NOMO-1 treated with dmso at 0.1 percent for 144 hours (cell line): ENCODE data around the gene DSPP.
"Not testable (repeated sequence)": the region's sequence is repeated elsewhere in the genome, so short reads cannot be mapped to it uniquely, and the experiment has no call there.

ENCODE experiments used
- DNase-seq: peaks from one replicate; lab custom pipeline; 2025; ENCODE audit not compliant: unreplicated experiment; lab: John Stamatoyannopoulos, UW

Gene DSPP

DNA sequence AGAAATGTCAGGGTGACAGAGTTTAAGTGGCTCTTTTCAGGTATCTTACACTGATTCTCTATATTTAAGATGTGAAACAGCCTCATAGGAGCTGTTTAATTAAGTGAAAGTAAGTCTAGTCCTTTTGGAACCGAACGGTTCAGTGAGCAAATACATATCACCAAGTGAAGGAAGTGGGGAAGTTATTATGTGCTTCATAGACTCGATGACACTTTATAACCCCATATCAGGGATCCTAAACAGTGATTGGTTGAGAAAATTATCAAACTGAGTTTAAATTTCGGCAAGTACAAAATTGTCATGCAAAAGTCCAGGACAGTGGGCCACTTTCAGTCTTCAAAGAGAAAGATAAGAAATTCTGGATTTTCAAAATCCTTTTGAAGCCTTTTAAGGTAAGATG, at the start of gene DSPP:
TSS of gene DSPP (plus strand) at position 301 of the 400 bp plus-strand sequence. CDS start 2,380 bp downstream, outside the sequence.
- DNase-seq, result no peak

DNA sequence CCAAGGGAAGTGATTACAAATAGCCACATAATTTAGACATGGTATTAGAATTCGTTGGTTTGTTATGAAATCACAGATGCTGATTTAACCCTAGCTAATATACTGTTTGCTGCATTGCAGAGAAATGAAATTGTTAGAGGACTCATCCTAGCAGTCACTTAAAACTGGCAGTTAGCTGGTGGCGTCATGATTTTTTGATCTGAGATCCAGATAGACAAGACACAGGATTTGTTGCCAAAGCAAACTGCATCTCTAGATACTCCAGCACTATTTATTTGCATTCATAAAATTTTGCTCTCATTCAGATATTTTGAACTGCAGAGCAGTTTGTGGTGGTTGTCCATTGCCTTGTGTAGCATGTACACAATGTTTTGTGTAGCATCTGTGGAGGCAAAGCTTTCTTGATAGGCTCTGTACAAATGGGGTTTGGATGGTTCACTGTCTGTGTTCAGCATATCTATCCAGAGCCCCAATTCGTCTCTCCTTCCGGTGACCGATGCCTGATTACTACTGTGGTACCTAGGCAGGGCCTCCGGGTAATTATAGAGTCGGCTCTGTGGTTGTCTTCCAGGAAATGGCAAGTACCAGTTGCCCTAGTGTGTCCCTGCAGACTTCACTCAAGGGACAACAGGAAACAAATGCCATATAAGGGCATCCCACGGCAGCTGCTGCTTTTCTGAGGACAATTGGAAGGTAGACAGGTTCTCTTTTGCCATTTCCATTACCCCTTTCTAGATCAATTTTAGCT, 49.1 kb upstream of the DSPP start:
- peak; percentile 49 for DNase-seq

DNA sequence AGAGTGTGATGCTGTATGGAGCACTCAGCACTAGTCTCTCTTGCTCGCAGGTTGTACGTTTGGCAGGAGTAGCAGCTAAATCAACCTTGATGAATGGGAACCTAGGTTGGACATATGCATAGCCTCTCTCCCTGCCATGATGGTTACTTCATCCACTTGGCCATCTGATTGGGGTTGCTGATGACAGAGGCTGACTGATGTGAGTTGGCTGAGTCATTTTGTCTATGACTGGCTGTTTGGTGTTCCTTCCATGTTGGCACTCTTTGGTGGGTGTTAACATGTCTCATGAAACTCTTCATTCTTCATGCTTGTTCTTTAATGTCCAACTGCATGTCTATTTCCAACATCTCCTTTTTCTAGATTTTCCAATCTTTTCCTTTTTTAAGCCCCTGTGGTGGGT, 47.5 kb upstream of the DSPP start:
- no peak for DNase-seq

DNA sequence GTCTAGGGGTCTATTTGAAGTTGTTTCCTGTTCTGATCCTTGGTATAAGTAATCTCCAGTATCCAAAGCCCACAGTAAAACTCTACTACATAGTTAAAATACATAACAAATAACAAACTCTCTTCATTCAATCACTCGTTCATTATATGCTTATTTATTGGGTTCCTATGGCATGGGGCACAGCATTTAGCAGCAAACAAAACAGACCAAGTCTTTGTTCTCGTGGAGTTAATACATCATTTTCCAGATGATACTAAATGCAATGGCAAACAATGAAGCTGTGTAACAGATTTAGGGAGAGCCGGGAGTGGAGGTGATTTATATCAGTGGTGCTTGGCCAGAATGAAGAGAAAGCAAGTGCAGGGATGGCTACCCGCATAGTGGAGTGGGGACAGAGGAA, 42.6 kb upstream of the DSPP start:
- no peak for DNase-seq

DNA sequence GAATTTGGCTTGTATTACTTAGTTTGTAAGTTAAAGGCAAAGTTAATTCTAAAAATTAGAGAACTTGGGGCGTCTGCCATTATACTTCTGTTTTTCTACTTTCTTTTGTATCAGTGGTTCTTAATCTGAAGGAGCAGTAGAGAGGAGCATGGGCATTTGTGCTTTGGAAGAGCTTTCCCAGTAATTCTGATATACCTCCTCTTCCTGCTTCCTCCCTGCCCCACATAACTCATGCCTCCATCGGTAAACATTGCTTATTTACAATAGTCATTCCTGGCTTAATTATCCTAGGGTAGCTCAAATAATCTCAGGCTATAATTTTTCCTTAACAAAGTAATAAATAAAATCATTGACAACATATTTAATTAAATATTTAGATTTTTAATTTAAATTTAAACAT, 42.1 kb upstream of the DSPP start:
- DNase-seq, result no peak

DNA sequence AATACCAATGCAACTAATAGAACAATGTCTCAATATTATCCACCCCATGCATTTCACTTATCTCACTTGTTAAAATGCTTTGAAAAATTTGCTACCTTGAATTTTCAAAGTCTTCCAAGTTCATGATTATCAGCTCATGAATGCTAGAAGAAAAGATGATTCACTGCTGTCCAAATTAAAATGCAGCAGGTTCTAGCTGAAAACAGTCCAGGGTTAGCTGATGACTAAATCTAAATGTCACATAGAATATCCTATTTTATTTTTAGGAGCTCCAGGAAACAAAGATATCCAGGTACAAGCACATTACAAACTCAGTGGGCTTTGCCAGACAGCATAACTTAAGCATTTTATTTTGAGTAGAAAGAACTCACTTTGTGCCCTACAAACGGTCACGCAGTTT, 41.1 kb upstream of the DSPP start:
- no peak for DNase-seq

DNA sequence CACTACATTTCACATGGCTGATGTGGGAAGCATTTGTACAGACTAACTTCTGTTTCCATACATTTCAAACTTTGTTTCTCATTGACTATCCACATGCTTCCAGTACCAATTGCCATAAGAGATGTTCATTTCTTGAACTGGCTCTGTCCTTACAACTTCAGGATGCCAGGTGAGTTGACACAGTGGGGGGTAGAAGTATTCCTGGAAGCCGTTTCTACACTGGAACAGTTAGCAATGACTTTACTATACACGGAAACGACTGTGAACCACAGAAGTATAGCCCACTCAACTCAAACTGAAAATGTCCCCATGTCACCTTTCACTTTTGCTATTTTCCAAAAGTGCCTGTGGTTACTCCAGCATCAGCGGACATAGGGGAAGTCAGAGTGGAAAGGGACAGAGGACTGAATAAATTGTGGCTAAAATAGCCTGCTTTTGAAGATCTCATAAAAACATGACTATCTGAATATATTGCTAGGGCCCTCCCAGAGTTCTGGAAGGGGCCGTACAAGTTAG, 38.0 kb upstream of the DSPP start:
- no peak for DNase-seq

DNA sequence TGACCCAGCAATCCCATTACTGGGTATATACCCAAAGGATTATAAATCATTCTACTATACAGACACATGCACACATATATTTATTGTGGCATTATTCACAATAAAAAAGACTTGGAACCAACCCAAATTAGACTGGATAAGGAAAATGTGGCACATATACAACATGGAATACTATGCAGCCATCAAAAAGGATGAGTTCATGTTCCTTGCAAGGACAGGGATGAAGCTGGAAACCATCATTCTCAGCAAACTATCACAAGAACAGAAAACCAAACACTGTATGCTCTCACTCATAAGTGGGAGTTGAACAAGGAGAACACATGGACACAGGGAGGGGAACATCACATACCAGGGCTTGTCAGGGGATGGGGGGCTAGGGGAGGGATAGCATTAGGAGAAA, 34.0 kb upstream of the DSPP start:
- not testable (repeated sequence) for DNase-seq

DNA sequence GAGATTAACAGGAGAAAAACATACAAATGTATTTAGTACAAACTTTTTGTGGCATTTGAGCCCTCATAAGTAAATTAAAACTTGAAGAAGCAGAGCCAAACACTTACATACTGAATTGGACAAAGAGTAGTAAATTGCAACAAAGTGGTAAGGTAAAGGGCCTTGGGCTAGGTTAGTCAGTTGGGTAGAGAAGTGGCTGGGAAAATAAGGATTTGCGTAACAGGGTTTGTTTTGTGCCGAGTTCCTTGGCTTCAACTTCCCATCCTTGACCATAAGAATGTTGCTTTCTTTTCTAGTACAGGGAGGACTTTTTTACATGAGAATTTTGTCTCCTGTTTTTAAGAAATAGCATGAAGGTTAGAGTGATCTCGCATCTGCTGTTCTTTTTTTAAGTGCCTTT, 33.3 kb upstream of the DSPP start:
- DNase-seq, result no peak

DNA sequence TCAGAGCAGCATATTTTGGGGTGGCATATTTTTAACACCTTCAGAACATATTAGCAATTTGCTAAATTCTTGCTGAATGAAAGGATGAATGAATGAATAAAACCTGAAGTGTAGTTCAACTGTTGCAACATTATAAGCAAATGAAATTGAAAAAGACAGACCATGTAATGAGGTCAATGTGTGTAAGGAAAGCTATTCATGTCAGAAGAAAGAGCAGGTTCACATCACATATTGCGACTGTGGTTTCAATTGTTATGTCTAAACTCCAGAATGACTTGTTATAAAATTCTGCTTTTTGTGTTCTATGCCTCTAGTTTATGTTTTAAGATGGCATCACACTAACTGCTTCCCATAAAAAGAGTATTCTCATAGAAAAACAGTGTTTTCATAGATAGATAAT, 32.9 kb upstream of the DSPP start:
- DNase-seq, result no peak

DNA sequence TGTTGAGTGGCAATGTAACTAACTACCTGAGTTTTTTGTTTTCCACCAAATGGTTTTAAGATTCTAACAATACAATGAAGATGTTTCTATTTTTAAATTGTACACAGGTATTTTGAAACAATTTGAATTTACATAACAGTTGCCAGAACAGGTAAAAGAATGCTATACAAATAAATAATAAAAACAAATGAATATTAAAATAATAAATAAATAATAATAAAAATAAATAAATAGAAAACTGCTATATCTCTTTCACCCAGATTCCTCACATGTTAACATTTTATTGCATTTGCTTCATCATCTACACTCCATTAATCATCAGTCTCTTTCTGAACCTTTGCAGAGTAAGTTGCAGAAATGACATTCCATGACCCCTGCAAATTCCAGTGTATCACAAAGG, 32.3 kb upstream of the DSPP start:
- DNase-seq, result no peak

DNA sequence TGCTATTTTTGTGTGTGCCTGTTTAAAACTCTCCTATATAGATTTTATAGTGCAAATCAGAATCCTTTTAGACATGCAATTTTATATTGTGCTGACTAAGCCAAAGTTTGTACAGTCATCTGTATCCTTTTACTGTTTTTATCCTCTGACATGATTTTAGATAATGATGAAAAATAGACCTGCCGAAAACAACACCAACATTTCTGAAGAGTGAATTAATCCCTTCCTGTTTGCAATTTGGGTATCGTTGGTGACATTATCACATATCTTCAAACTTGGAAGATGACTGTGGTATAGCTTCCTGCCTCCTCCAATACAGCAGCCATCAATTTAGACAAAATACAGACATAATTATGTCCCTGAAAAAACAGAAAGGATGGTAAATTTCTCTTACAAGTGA, 28.9 kb upstream of the DSPP start:
- DNase-seq, result no peak

DNA sequence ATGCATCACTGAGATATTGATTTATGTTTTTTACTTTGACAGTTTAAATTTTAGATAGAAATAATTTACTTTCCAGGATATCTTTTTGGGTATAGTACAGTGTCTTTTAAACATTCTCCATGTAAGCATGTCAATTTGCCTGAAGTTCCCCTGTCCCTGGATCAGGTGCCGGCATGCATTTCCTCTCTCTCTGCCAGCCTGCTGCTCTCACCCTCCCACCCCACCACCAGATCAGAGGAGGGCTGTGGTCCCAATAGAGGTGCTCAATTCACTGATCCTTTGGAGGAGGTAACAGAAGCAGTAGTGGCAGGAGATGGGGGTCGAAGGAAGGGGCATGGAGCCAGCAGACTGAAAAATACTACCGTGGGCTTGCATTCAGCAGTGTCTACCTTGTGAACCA, 28.3 kb upstream of the DSPP start:
- no peak for DNase-seq

DNA sequence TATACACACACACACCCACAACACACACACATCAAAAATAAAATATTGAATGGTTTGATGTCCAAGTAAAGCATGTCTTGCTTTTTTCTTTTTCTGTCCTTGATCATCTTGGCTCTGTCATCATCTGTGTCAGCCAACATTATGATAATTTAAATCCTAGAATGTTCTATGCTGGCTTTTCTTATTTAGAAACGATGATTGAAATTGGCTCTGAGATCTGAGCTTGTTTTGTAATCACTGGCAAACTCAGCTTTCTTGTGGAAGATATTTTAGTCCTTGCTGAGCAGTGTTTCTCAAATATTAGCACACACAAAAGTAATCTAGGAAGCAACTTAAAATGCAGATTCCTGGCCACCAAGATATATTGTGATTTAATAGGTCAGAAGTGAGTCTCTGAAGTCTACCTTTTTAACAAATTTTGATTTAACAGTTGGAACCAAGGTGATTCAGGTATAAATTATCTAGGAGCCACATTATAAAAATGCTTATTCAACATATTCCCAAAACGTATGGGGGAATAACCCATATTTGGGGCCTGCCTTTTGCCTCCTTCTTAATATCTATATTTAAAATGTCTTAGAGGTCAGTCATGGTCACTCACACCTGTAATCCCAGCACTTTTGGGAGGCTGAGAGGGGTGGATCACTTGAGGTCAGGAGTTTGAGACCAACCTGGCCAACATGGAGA, 24.0 kb upstream of the DSPP start:
- no peak for DNase-seq

DNA sequence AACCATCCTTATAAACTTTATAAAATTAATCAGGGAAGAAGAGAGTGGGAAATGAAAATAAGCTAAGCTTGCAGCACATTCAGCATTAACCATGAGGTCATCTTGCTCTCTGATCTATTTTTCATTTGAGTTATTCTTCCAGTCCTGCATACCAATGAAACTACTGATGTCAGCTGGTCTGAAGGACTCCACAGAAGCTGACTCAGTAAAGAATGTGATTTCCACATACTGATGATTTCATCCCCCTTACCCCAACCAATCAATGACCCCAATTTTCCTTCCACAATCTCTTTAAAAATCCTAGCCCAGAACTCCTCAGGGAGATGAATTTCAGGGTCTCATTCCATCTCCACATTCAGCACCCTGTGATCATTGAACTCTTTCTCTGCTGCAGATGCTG, 18.8 kb upstream of the DSPP start:
- DNase-seq, result no peak

DNA sequence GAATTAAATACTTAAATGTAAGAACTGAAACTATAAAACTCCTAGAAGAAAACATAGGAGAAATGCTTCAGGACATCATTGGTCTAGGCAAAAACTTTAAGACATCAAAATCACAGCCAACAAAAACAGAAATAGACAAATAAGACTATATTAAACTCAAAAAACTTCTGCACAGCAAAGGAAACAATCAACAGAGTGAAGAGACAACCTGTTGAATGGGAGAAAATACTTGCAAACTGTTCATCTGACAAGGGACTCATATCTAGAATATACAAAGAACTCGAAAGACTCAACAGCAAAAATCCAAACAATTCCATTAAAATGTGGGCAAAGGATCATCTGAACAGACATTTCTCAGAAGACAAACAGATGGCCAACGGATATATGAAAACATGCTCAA, 16.2 kb upstream of the DSPP start:
- no peak for DNase-seq

DNA sequence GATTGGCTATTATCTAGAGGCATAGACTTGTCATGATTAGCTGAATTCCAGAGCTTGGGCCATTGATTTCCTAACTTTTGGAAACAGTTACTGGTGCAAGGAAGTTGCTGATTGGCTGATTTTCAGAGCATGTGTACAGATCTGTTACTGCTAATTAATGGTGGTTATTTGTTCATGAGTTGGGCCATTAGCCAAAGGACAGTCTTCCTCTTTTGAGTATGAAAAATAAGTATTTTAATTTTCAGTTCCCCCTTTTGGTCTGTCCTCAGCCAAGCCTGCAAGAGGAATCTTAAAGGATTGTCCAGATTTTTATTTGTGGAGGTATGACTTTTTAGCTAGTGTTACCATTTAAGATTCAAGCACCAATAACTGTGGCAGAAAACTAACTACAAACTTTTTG, 7.0 kb upstream of the DSPP start:
- peak; percentile 17 for DNase-seq

DNA sequence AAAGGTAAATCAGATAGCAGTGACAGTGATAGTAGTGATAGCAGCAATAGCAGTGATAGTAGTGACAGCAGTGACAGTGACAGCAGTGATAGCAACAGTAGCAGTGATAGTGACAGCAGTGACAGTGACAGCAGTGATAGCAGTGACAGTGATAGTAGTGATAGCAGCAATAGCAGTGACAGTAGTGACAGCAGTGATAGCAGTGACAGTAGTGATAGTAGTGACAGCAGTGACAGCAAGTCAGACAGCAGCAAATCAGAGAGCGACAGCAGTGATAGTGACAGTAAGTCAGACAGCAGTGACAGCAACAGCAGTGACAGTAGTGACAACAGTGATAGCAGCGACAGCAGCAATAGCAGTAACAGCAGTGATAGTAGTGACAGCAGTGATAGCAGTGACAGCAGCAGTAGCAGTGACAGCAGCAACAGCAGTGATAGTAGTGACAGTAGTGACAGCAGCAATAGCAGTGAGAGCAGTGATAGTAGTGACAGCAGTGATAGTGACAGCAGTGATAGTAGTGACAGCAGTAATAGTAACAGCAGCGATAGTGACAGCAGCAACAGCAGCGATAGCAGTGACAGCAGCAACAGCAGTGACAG, 6.1 kb downstream of the DSPP start:
- no peak for DNase-seq

DNA sequence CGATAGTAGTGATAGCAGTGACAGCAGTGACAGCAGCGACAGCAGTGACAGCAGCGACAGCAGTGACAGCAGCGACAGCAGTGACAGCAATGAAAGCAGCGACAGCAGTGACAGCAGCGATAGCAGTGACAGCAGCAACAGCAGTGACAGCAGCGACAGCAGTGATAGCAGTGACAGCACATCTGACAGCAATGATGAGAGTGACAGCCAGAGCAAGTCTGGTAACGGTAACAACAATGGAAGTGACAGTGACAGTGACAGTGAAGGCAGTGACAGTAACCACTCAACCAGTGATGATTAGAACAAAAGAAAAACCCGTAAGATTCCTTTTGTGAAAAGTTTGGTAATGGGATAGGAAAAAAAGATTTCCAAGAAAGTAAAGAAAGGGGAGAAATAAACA, 7.9 kb downstream of the DSPP start:
- DNase-seq, result no peak

DNA sequence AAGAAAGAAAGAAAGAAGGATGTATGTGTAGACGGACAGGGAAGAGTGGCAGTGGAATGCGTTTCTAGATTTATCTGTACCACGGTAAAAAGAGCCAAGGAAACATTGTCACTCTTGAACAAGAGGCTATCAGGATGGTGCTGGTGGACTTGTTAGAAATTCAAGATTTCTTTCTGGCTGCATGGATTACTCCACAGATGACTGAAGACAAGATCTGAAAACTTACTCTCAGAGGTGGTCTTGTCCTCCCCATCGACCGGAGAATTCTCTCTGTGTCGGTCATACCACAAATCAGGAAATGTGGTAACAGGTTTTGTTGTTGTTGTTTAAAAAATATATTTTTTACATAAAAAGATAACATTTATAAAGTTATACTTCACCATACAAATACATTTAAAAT, 11.8 kb downstream of the DSPP start:
- DNase-seq, result no peak

DNA sequence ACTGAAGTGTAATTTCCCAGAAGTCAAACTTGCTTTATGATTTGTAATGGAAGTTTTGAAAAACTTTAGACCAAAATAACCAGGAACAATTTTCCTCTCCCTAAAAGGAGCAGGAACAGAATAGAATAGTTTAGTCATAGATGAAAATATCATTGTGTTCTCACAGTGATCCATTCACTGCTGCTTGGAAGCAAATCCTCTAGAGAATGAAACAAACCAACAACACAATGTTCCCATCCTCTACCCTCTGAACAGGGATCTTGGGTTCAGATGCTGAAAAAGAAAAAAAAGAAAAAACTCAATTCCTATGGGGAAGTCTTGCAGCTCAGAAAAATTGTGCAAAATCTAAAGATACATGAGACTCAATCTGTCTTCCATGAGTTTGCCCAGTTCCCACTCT, 12.2 kb downstream of the DSPP start:
- no peak for DNase-seq

DNA sequence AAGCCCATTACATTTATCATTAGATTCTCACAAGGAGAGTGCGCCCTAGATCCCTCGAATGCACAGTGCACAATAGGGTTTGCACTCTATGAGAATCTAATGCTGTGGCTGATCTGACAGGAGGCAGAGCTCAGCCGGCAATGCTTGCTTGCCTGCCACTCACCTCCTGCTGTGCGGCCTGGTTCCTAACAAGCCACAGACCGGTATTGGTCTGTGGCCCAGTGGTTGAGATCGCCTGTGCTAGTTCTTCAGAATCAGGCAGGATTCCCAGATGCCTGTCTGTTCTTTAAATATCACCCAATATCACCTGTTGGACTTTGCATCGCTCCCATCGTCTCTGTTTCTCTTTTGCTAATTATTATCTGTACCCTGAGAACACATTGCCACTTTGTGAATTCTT, 14.0 kb downstream of the DSPP start:
- DNase-seq, result no peak
